A549 (cell line): ENCODE measurements around the gene COPA. TPM values are rescaled to one million over a fixed set of nuclear protein-coding genes. Genes with fewer than 3 reads are reported as not detected.

Experiments
- ATAC-seq, 2 experiments: fragments of 200-7000 bp in 1 of 2; fragments of >200 bp in 1 of 2; cut with Nextera tagmentation in 1 of 2; cut with Tn5 transposase in 1 of 2; 3 replicates each; pipeline versions ENCODE4 v1.8.0 to v1.9.1; 2018 to 2020; ENCODE audit warnings: mild to moderate bottlenecking in 1 of 2, moderate library complexity in 1 of 2
- CTCF ChIA-PET: fragments of 300-600 bp; sonication (Branson Sonifier 250); formaldehyde crosslinking; extraction: SDS; loops from one replicate; lab custom pipeline; 2021; ENCODE audit warnings: antibody characterized with exemption, inconsistent platforms; lab: Yijun Ruan, JAX
- POLR2A ChIA-PET: fragments of 350-600 bp; formaldehyde crosslinking; extraction: SDS; loops from one replicate; lab custom pipeline; 2021; ENCODE audit warnings: antibody characterized with exemption, inconsistent platforms; lab: Yijun Ruan, JAX
- DNase-seq, 2 experiments: peaks; one replicate each; pipeline versions ENCODE4 v3.0.0 to v3.0.0-alpha.2; 2011 to 2016; ENCODE audit warnings: low read depth in 1 of 2, low spot score in 1 of 2
- FAIRE-seq: peaks from 2 replicates; lab custom pipeline; 2011; peaks lifted over from hg19 to GRCh38; lab: Jason Lieb, UNC
- H3K27ac ChIP-seq, 2 experiments: fragments of >200 bp; sonication (Bioruptor Twin); formaldehyde crosslinking; 3 replicates each; pipeline ENCODE4 v1.5.1; 2016 to 2017
- H3K4me1 ChIP-seq: fragments of >200 bp; sonication (Bioruptor Twin); formaldehyde crosslinking; 3 replicates; pipeline ENCODE4 v1.6.1; 2016
- H3K4me2 ChIP-seq: fragments of >200 bp; sonication (Bioruptor Twin); formaldehyde crosslinking; 3 replicates; pipeline ENCODE4 v1.6.1; 2016
- H3K4me3 ChIP-seq: fragments of >200 bp; sonication (Bioruptor Twin); formaldehyde crosslinking; 3 replicates; pipeline ENCODE4 v1.5.1; 2016
- H3K9me3 ChIP-seq: fragments of >200 bp; sonication (Bioruptor Twin); formaldehyde crosslinking; 3 replicates; pipeline ENCODE4 v1.6.1; 2016
- CBX2 ChIP-seq: fragments of 200-600 bp; sonication (generic); IDR thresholded peaks from 2 replicates; pipeline ENCODE4 v1.6.1; 2016; ENCODE audit warnings: low read depth, mild to moderate bottlenecking, borderline replicate concordance
- CEBPB ChIP-seq, 2 experiments: fragments of >200 bp in 1 of 2; sonication (Bioruptor Twin) in 1 of 2; formaldehyde crosslinking in 1 of 2; IDR thresholded peaks; 2 replicates each; pipeline ENCODE4 v1.6.1; 2012 to 2016
- CHD2 ChIP-seq: fragments of 150-350 bp; IDR thresholded peaks from 2 replicates; pipeline ENCODE4 v1.6.1; 2014; ENCODE audit warnings: low read length; ENCODE audit not compliant: partially characterized antibody
- EHF ChIP-seq: fragments of 250-450 bp; sonication (Bioruptor Pico); IDR thresholded peaks from 2 replicates; pipeline ENCODE4 v1.5.0; 2020; ENCODE audit warnings: mild to moderate bottlenecking
- HDAC2 ChIP-seq: fragments of 200-600 bp; sonication (generic); IDR thresholded peaks from 2 replicates; pipeline ENCODE4 v1.6.1; 2016
- HOXA7 ChIP-seq: fragments of 250-450 bp; sonication (Bioruptor Pico); IDR thresholded peaks from 2 replicates; pipeline ENCODE4 v1.5.0; 2020; ENCODE audit warnings: mild to moderate bottlenecking, moderate library complexity
- HOXB13 ChIP-seq: fragments of 250-450 bp; sonication (Bioruptor Pico); IDR thresholded peaks from 2 replicates; pipeline ENCODE4 v1.5.0; 2020; ENCODE audit warnings: low read depth, mild to moderate bottlenecking, moderate library complexity
- HOXB5 ChIP-seq: fragments of 250-450 bp; sonication (Bioruptor Pico); IDR thresholded peaks from 2 replicates; pipeline ENCODE4 v1.5.0; 2020; ENCODE audit warnings: mild to moderate bottlenecking, moderate library complexity
- JUN ChIP-seq, 2 experiments: fragments of >200 bp; sonication (Bioruptor Twin); formaldehyde crosslinking; IDR thresholded peaks; 2 replicates in 1 of 2; 3 replicates in 1 of 2; pipeline ENCODE4 v1.6.1; 2016 to 2017
- KDM1A ChIP-seq: fragments of 200-600 bp; sonication (generic); IDR thresholded peaks from 2 replicates; pipeline ENCODE4 v1.6.1; 2016; ENCODE audit warnings: low read depth, mild to moderate bottlenecking
- KDM5A ChIP-seq: fragments of 200-600 bp; sonication (generic); IDR thresholded peaks from 2 replicates; pipeline ENCODE4 v1.6.1; 2016; ENCODE audit warnings: antibody characterized with exemption, mild to moderate bottlenecking
- MAFK ChIP-seq: fragments of 450-650 bp; IDR thresholded peaks from 2 replicates; pipeline ENCODE4 v1.6.1; 2014; ENCODE audit not compliant: partially characterized antibody
- NFE2L2 ChIP-seq: fragments of 150-350 bp; conservative IDR thresholded peaks from 2 replicates; pipeline ENCODE4 v1.6.1; 2014; ENCODE audit warnings: low read length
- NPAS2 ChIP-seq: fragments of 250-450 bp; sonication (Bioruptor Pico); IDR thresholded peaks from 2 replicates; pipeline ENCODE4 v1.8.0; 2022; ENCODE audit warnings: mild to moderate bottlenecking, moderate library complexity, borderline replicate concordance
- NR3C1 ChIP-seq: fragments of >200 bp; sonication (Bioruptor Twin); formaldehyde crosslinking; IDR thresholded peaks from 3 replicates; pipeline ENCODE4 v1.6.1; 2017
- POLR2AphosphoS2 ChIP-seq: conservative IDR thresholded peaks from 2 replicates; pipeline ENCODE4 v1.6.1; 2012; ENCODE audit warnings: low read length, improper control_type of control experiment, inconsistent platforms
- RARB ChIP-seq: fragments of 250-450 bp; sonication (Bioruptor Pico); IDR thresholded peaks from 2 replicates; pipeline ENCODE4 v1.8.0; 2021; ENCODE audit warnings: mild to moderate bottlenecking, moderate library complexity
- RCOR1 ChIP-seq: fragments of 150-350 bp; IDR thresholded peaks from 2 replicates; pipeline ENCODE4 v1.6.1; 2014; ENCODE audit warnings: antibody characterized with exemption, low read length, low read depth
- RFX5 ChIP-seq: fragments of 450-650 bp; IDR thresholded peaks from 2 replicates; pipeline ENCODE4 v1.7.1; 2014; ENCODE audit warnings: antibody characterized with exemption, mild to moderate bottlenecking, moderate library complexity
- SMC3 ChIP-seq: fragments of >200 bp; sonication (Bioruptor Twin); formaldehyde crosslinking; IDR thresholded peaks from 3 replicates; pipeline ENCODE4 v1.6.1; 2018; ENCODE audit warnings: inconsistent platforms
- SREBF2 ChIP-seq: fragments of 450-650 bp; IDR thresholded peaks from 2 replicates; pipeline ENCODE4 v1.6.1; 2014; ENCODE audit warnings: mild to moderate bottlenecking, moderate library complexity
- TP53 ChIP-seq: fragments of 250-450 bp; sonication (Bioruptor Pico); IDR thresholded peaks from 2 replicates; pipeline ENCODE4 v1.5.0; 2021; ENCODE audit warnings: mild to moderate bottlenecking, moderate library complexity
- ZC3H11A ChIP-seq: fragments of 450-650 bp; IDR thresholded peaks from 2 replicates; pipeline ENCODE4 v1.6.1; 2014; ENCODE audit warnings: antibody characterized with exemption, mild to moderate bottlenecking
- ZFP36 ChIP-seq: fragments of 450-650 bp; IDR thresholded peaks from 2 replicates; pipeline ENCODE4 v1.6.1; 2014; ENCODE audit warnings: borderline replicate concordance; ENCODE audit not compliant: partially characterized antibody
- ZNF302 ChIP-seq: fragments of 250-450 bp; sonication (Bioruptor Pico); IDR thresholded peaks from 2 replicates; pipeline ENCODE4 v1.9.0; 2021; ENCODE audit warnings: inconsistent platforms, mild to moderate bottlenecking, moderate library complexity
- WGBS: methylation state at CpG from one replicate; pipeline ENCODE4 v1.1.6; 2017; ENCODE audit errors: missing lambda C conversion rate; 5-methylcytosine and 5-hydroxymethylcytosine counted together
- polyA plus RNA-seq, 4 experiments: library from polyadenylated mRNA; depleted of rRNA in 3 of 4; stranded (reverse); fragments of >200 nt; fragmentation: RNase III in 1 of 4; extraction: RNeasy Plus Mini Kit Qiagen cat#74134 plus additional on column Dnase treatment in 1 of 4; gene quantifications; 2 replicates in 3 of 4; 3 replicates in 1 of 4; pipeline ENCODE4 v1.2.3, GENCODE V29; 2011 to 2017
- TF ChIP-seq, protein P1 (sequence below): fragments of >200 bp; sonication (Bioruptor Twin); formaldehyde crosslinking; IDR thresholded peaks from 2 replicates; pipeline ENCODE4 v1.6.1; 2016
- TF ChIP-seq, protein P2 (sequence below): IDR thresholded peaks from 2 replicates; pipeline ENCODE4 v1.6.1; 2012
- TF ChIP-seq, protein P3 (sequence below): fragments of 200-600 bp; sonication (generic); IDR thresholded peaks from 2 replicates; pipeline ENCODE4 v1.6.1; 2016; ENCODE audit warnings: antibody characterized with exemption, mild to moderate bottlenecking, moderate library complexity
- TF ChIP-seq, protein P4 (sequence below): fragments of 150-350 bp; IDR thresholded peaks from 2 replicates; pipeline ENCODE4 v1.6.1; 2014; ENCODE audit warnings: low read depth, mild to moderate bottlenecking, low read length

The COPA gene
- polyA plus RNA-seq, 2 of the 4 experiments (the other 2 are of a cell fraction) = 83.5 to 149 TPM

DNA sequence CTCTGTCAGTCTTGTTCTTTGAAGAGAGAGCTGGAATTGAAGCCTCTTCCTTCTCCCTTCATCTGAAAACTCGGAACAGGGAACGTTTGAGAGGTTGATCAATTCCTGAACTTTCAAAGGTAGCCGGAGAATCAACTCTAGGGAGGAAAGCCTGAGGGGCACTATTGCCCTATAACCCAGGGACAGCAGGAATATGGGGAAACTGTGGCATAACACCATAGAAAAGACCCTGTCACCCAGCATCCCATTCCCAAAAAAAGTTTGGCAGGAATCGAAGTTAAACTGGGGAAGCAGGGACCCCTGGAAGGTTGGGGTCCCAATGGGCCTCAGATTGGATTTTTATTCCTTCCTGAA is 18.7 kb upstream of the COPA start:
- Histone ChIP-seq H3K4me1 (peaks cover 10% of the 10 kb centered on the region; the same call in 2 of the 3 replicates), H3K9me3 (no peaks in the 10 kb centered on the region), H3K27ac (peak overlapping the region; percentile 42 to 65; a peak in 5 of 6 replicates), H3K4me3 (no peak overlapping the region), H3K4me2 (no peak overlapping the region)
- no peak for TF ChIP-seq RFX5
- TF ChIP-seq, protein P1, sequence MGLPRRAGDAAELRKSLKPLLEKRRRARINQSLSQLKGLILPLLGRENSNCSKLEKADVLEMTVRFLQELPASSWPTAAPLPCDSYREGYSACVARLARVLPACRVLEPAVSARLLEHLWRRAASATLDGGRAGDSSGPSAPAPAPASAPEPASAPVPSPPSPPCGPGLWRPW = no peak
- no peak for TF ChIP-seq SMC3
- TF ChIP-seq POLR2AphosphoS2 = no peak
- TF ChIP-seq EHF (CRISPR knock-in tag) = no peak
- TF ChIP-seq HOXB13 = no peak
- no peak for TF ChIP-seq HOXA7 (CRISPR knock-in tag)
- ATAC-seq (no peak), DNase-seq (no peak), FAIRE-seq (no peak)
- ChIA-PET POLR2A (interaction anchor here (0.6 kb wide), 1 partner anchor 15 kb away, joined by 4 read pairs; no protein-coding TSS in a partner anchor), CTCF (interaction anchor here (0.6 to 7.8 kb wide), 4 partner anchors 9 to 232 kb away, joined by 3 to 76 read pairs (median 10); no protein-coding TSS in a partner anchor)
- WGBS = 77% methylated on average over 4 of the region's 4 CpGs

DNA sequence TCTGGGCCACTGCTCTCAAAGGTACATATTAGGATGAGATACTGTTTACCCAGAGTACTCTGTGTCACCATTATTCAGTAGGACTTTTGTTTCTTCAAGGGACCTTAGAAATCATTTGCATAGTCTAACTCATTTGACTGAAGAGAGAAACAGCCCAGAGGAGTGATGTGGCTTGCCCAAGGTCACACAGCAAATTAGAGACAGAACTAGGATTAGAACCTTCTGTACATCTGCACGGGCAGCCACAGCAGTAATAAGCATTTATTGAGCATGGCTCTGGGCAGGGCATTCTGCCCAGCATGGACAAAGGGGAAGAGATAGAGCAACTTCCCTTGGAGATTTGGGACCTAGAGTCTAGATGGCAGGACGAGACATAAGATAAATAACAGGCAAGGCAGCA is 18.1 kb upstream of the COPA start:
- WGBS = 91% methylated on average over 2 of the region's 2 CpGs
- Histone ChIP-seq H3K4me2 (no peak overlapping the region), H3K9me3 (no peaks in the 10 kb centered on the region), H3K27ac (no peak overlapping the region; a peak in 1 of 6 replicates), H3K4me3 (no peak overlapping the region), H3K4me1 (peaks cover 10% of the 10 kb centered on the region; the same call in 2 of the 3 replicates)
- ATAC-seq (no peak), DNase-seq (no peak), FAIRE-seq (no peak)
- TF ChIP-seq, protein P2, sequence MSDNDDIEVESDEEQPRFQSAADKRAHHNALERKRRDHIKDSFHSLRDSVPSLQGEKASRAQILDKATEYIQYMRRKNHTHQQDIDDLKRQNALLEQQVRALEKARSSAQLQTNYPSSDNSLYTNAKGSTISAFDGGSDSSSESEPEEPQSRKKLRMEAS = no peak
- TF ChIP-seq JUN (IDR thresholded peaks at IDR 0.05) (no peak), NFE2L2 (no peak), KDM5A (no peak), MAFK (no peak), KDM1A (no peak), TP53 (CRISPR knock-in tag) (no peak), RFX5 (no peak), ZNF302 (CRISPR knock-in tag) (no peak), RARB (CRISPR knock-in tag) (no peak)
- TF ChIP-seq, protein P3, sequence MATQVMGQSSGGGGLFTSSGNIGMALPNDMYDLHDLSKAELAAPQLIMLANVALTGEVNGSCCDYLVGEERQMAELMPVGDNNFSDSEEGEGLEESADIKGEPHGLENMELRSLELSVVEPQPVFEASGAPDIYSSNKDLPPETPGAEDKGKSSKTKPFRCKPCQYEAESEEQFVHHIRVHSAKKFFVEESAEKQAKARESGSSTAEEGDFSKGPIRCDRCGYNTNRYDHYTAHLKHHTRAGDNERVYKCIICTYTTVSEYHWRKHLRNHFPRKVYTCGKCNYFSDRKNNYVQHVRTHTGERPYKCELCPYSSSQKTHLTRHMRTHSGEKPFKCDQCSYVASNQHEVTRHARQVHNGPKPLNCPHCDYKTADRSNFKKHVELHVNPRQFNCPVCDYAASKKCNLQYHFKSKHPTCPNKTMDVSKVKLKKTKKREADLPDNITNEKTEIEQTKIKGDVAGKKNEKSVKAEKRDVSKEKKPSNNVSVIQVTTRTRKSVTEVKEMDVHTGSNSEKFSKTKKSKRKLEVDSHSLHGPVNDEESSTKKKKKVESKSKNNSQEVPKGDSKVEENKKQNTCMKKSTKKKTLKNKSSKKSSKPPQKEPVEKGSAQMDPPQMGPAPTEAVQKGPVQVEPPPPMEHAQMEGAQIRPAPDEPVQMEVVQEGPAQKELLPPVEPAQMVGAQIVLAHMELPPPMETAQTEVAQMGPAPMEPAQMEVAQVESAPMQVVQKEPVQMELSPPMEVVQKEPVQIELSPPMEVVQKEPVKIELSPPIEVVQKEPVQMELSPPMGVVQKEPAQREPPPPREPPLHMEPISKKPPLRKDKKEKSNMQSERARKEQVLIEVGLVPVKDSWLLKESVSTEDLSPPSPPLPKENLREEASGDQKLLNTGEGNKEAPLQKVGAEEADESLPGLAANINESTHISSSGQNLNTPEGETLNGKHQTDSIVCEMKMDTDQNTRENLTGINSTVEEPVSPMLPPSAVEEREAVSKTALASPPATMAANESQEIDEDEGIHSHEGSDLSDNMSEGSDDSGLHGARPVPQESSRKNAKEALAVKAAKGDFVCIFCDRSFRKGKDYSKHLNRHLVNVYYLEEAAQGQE = no peak
- TF ChIP-seq, protein P1 = no peak
- ChIA-PET CTCF (interaction anchor here (1.0 to 7.8 kb wide), 3 partner anchors 15 to 109 kb away, joined by 3 to 76 read pairs (median 4); no protein-coding TSS in a partner anchor), POLR2A (no interaction called here)

DNA sequence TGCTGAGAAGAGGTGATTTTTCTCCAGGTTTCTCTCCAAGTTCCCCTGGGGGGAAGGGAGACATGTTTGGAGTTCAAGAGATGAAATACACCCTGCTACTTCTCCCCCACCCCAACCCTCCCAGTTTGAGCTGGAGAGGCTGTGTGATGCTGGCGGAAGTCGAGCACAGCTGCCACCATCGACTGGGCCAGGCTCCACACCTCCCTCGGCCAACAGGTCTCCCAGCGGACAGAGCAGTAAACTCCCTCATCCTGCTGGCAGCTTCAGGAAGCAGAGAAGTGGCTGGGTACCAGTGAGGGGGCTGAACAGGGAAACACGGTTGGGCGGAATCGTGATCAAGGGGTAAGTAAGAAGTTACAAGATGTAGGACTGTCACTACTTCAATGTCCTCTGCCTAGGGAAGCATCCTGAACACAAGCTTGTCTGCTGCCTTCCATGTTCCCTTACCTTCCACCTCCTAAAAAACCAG is 17.2 kb upstream of the COPA start:
- 92% methylated on average over 8 of the region's 8 CpGs for WGBS
- Histone ChIP-seq H3K4me1 (peaks cover 10% of the 10 kb centered on the region; the same call in 2 of the 3 replicates), H3K9me3 (no peaks in the 10 kb centered on the region), H3K4me2 (no peak overlapping the region), H3K4me3 (no peak overlapping the region), H3K27ac (no peak overlapping the region)
- ATAC-seq (no peak), FAIRE-seq (no peak), DNase-seq (no peak)
- ChIA-PET POLR2A (interaction anchor here (0.6 kb wide), 2 partner anchors 12 to 44 kb away, joined by 3 to 6 read pairs; no protein-coding TSS in a partner anchor), CTCF (interaction anchor here (1.0 to 1.1 kb wide), 2 partner anchors 56 to 108 kb away, joined by 3 to 4 read pairs; no protein-coding TSS in a partner anchor)
- TF ChIP-seq RCOR1 = no peak
- no peak for TF ChIP-seq ZNF302 (CRISPR knock-in tag)
- no peak for TF ChIP-seq SREBF2
- TF ChIP-seq NPAS2 (CRISPR knock-in tag) = no peak
- TF ChIP-seq CHD2 = no peak
- no peak for TF ChIP-seq JUN (IDR thresholded peaks at IDR 0.05)
- TF ChIP-seq KDM5A = no peak
- no peak for TF ChIP-seq NFE2L2
- TF ChIP-seq CBX2 = no peak
- no peak for TF ChIP-seq CEBPB (IDR thresholded peaks at IDR 0.05)
- TF ChIP-seq NR3C1 = no peak
- TF ChIP-seq ZFP36 = no peak
- no peak for TF ChIP-seq HOXB5 (CRISPR knock-in tag)
- no peak for TF ChIP-seq POLR2AphosphoS2
- no peak for TF ChIP-seq HOXB13
- no peak for TF ChIP-seq HDAC2
- no peak for TF ChIP-seq TP53 (CRISPR knock-in tag)
- TF ChIP-seq ZC3H11A = no peak
- TF ChIP-seq, protein P2 = no peak
- TF ChIP-seq, protein P4, sequence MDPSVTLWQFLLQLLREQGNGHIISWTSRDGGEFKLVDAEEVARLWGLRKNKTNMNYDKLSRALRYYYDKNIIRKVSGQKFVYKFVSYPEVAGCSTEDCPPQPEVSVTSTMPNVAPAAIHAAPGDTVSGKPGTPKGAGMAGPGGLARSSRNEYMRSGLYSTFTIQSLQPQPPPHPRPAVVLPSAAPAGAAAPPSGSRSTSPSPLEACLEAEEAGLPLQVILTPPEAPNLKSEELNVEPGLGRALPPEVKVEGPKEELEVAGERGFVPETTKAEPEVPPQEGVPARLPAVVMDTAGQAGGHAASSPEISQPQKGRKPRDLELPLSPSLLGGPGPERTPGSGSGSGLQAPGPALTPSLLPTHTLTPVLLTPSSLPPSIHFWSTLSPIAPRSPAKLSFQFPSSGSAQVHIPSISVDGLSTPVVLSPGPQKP = no peak
